Spleen (tissue), 11 donors: Measurements from ENCODE around the gene PON1. TPM values are rescaled to one million over a fixed set of nuclear protein-coding genes. Genes with fewer than 3 reads are reported as not detected.

ENCODE experiments used
- DNase-seq: peaks from one replicate; pipeline ENCODE4 v3.0.0-alpha.2; 2020
- H3K27ac ChIP-seq, 8 donors: fragments of 200-600 bp; sonication (generic) in 7 of 8; 1 replicate in 4 of 8; 2 replicates in 4 of 8; pipeline versions ENCODE4 v1.5.0 to v1.8.0; 2016 to 2021; ENCODE audit warnings: inconsistent platforms in 4 of 8, mild to moderate bottlenecking in 4 of 8, moderate library complexity in 1 of 8
- H3K27me3 ChIP-seq, 7 donors: fragments of 200-600 bp; sonication (generic) in 6 of 7; replicated peaks in 1 of 7; 1 replicate in 4 of 7; 2 replicates in 3 of 7; pipeline versions ENCODE4 v1.5.0 to v1.8.0; 2016 to 2021; ENCODE audit warnings: inconsistent platforms in 3 of 7, mild to moderate bottlenecking in 1 of 7
- H3K36me3 ChIP-seq, 6 donors: fragments of 200-600 bp; sonication (generic) in 5 of 6; 1 replicate in 4 of 6; 2 replicates in 2 of 6; pipeline versions ENCODE4 v1.5.0 to v1.8.0; 2016 to 2021; ENCODE audit warnings: inconsistent platforms in 2 of 6
- H3K4me1 ChIP-seq, 6 donors: fragments of 200-600 bp; sonication (generic) in 5 of 6; 1 replicate in 3 of 6; 2 replicates in 3 of 6; pipeline versions ENCODE4 v1.5.0 to v1.8.0; 2016 to 2021; ENCODE audit warnings: inconsistent platforms in 3 of 6
- H3K4me3 ChIP-seq, 8 donors: fragments of 200-600 bp; sonication (generic) in 7 of 8; 1 replicate in 4 of 8; 2 replicates in 4 of 8; pipeline versions ENCODE4 v1.5.0 to v1.8.0; 2016 to 2021; ENCODE audit warnings: inconsistent platforms in 4 of 8, mild to moderate bottlenecking in 4 of 8, moderate library complexity in 2 of 8
- H3K9me3 ChIP-seq, 8 donors: fragments of 200-600 bp; sonication (generic) in 7 of 8; 1 replicate in 4 of 8; 2 replicates in 4 of 8; pipeline versions ENCODE4 v1.5.0 to v1.8.0; 2016 to 2021; ENCODE audit warnings: inconsistent platforms in 4 of 8
- POLR2A ChIP-seq, 3 donors: fragments of 450-650 bp; IDR thresholded peaks; one replicate each; pipeline ENCODE4 v1.5.1; 2017; ENCODE audit warnings: antibody characterized with exemption in 3 of 3, mild to moderate bottlenecking in 1 of 3
- POLR2AphosphoS5 ChIP-seq, 3 donors: sonication (generic); formaldehyde crosslinking; IDR thresholded peaks; one replicate each; pipeline ENCODE4 v1.5.1; 2017; ENCODE audit warnings: antibody characterized with exemption in 3 of 3
- WGBS, 5 donors: extraction: QIAGEN DNeasy Blood & Tissue Kit in 3 of 5; methylation state at CpG; one replicate each; pipeline versions ENCODE4 v1.1.5 to v1.1.7; 2013 to 2018; 5-methylcytosine and 5-hydroxymethylcytosine counted together
- intact Hi-C: fragments of 100-400 bp; cut with DNase I; formaldehyde crosslinking; loops from one replicate; pipeline ENCODE4 v1.15.0; 2023; ENCODE audit warnings: low total_unique reads
- polyA plus RNA-seq, 3 donors: library from polyadenylated mRNA; stranded (reverse); fragments of 200-250 nt; gene quantifications; one replicate each; pipeline ENCODE4 v1.2.1, GENCODE V29; 2013
- total RNA-seq, 7 donors: library from RNA; depleted of rRNA in 3 of 7; stranded (reverse); fragments of >200 nt in 3 of 7; fragmentation: NEBNext Ultra II Directional in 4 of 7; extraction: Animal tissue kit (Norgen Biotek cat#: 25700) in 4 of 7; gene quantifications; one replicate each; pipeline versions ENCODE4 v1.1.0 to v1.2.1, GENCODE V29; 2016 to 2021
- TF ChIP-seq, protein P1 (sequence below), 11 experiments: fragments of 200-600 bp in 7 of 11; fragments of 450-650 bp in 4 of 11; sonication (generic) in 4 of 11; IDR thresholded peaks in 8 of 11; conservative IDR thresholded peaks in 3 of 11; 1 replicate in 7 of 11; 2 replicates in 4 of 11; pipeline versions ENCODE4 v1.4.0 to v1.8.0; 2016 to 2021; ENCODE audit warnings: antibody characterized with exemption in 11 of 11, inconsistent platforms in 4 of 11, mild to moderate bottlenecking in 1 of 11
- donor health status: healthy with polysubstance abuse.
- donor health status: DM: no; HTN: no; CAD: no; lungs with moderate emphysema.
- donor health status: DM: no; HTN: no; CAD: no.
- donor health status: Bipolar disorder and iron deficiency.
- donor health status: healthy.
- donor health status: DM: no; HTN: no; CAD: no.
- donor health status: DM: yes; HTN: yes; CAD: no.

The PON1 gene
- total and polyA plus RNA-seq, 10 donors, result 0.13 TPM; not detected in 9

GRCh38 chr7:95304990-95305389 lies 19.3 kb downstream of the PON1 start:
- H3K27me3 ChIP-seq, result no peaks in the 10 kb centered on the region
- no peaks in the 10 kb centered on the region for H3K9me3 ChIP-seq
- 64 to 76% (median 67%) methylated on average over 7 of the region's 7 CpGs for WGBS, 5 donors
- intact Hi-C loops, result no loop called here
- no peaks in the 10 kb centered on the region for H3K4me1 ChIP-seq
- TF ChIP-seq POLR2A (IDR thresholded peaks at IDR 0.05) (no peak), POLR2AphosphoS5 (IDR thresholded peaks at IDR 0.05) (no peak)
- TF ChIP-seq, protein P1, sequence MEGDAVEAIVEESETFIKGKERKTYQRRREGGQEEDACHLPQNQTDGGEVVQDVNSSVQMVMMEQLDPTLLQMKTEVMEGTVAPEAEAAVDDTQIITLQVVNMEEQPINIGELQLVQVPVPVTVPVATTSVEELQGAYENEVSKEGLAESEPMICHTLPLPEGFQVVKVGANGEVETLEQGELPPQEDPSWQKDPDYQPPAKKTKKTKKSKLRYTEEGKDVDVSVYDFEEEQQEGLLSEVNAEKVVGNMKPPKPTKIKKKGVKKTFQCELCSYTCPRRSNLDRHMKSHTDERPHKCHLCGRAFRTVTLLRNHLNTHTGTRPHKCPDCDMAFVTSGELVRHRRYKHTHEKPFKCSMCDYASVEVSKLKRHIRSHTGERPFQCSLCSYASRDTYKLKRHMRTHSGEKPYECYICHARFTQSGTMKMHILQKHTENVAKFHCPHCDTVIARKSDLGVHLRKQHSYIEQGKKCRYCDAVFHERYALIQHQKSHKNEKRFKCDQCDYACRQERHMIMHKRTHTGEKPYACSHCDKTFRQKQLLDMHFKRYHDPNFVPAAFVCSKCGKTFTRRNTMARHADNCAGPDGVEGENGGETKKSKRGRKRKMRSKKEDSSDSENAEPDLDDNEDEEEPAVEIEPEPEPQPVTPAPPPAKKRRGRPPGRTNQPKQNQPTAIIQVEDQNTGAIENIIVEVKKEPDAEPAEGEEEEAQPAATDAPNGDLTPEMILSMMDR (IDR thresholded peaks at IDR 0.05 in 8 of 11, conservative IDR thresholded peaks at IDR 0.05 in 3 of 11), result no peak
- H3K4me3 ChIP-seq, result no peak overlapping the region
- DNase-seq, result no peak
- no peaks in the 10 kb centered on the region for H3K36me3 ChIP-seq
- H3K27ac ChIP-seq, result no peak overlapping the region

- no peaks in the 10 kb centered on the region for H3K36me3 ChIP-seq
- no peak for DNase-seq
- TF ChIP-seq POLR2A (IDR thresholded peaks at IDR 0.05) (no peak), POLR2AphosphoS5 (IDR thresholded peaks at IDR 0.05) (no peak)
- TF ChIP-seq, protein P1 (IDR thresholded peaks at IDR 0.05 in 8 of 11, conservative IDR thresholded peaks at IDR 0.05 in 3 of 11), result no peak
- WGBS, 5 donors, result 71 to 88% (median 75%) methylated on average over 9 of the region's 9 CpGs
- H3K27ac ChIP-seq, result no peak overlapping the region
- intact Hi-C loops, result no loop called here
- no peaks in the 10 kb centered on the region for H3K27me3 ChIP-seq
- no peaks in the 10 kb centered on the region for H3K9me3 ChIP-seq
- no peak overlapping the region for H3K4me3 ChIP-seq
- no peaks in the 10 kb centered on the region for H3K4me1 ChIP-seq
Observed at GRCh38 chr7:95303013-95303905, 21.1 kb downstream of the PON1 start.

DNA sequence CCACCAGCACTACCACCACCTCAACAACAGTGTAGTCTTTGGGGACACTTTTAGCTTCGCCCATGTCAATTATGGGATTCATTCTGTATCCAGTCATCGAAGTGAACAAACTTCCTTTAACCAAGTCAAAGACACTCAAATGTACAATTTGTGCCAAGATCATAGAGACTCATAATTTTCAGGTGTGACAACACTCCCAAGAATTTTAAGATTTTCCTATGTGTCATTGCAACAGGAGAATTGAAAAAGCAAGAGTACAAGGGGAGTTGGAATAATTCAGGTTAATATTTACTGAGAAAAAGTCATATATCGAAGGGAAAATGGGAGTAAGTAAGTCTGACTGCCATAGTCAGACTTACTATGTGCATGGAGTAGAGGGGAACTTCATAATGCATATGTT lies 26.2 kb downstream of the PON1 start:
- intact Hi-C loops, result no loop called here
- no peak overlapping the region for H3K27ac ChIP-seq
- TF ChIP-seq, protein P1 (IDR thresholded peaks at IDR 0.05 in 8 of 11, conservative IDR thresholded peaks at IDR 0.05 in 3 of 11), result no peak
- no peak for TF ChIP-seq POLR2A (IDR thresholded peaks at IDR 0.05)
- TF ChIP-seq POLR2AphosphoS5 (IDR thresholded peaks at IDR 0.05), result no peak
- no peak overlapping the region for H3K4me3 ChIP-seq
- H3K36me3 ChIP-seq, result no peaks in the 10 kb centered on the region
- H3K27me3 ChIP-seq, result no peaks in the 10 kb centered on the region
- no peaks in the 10 kb centered on the region for H3K9me3 ChIP-seq
- DNase-seq, result no peak
- no peaks in the 10 kb centered on the region for H3K4me1 ChIP-seq
- 86 to 95% (median 91%) methylated on average over 3 of the region's 3 CpGs for WGBS, 5 donors

GRCh38 chr7:95297041-95297440 lies 27.3 kb downstream of the PON1 start:
- Histone ChIP-seq H3K27ac (no peak overlapping the region), H3K4me3 (no peak overlapping the region), H3K9me3 (no peaks in the 10 kb centered on the region), H3K27me3 (no peaks in the 10 kb centered on the region), H3K4me1 (no peaks in the 10 kb centered on the region), H3K36me3 (no peaks in the 10 kb centered on the region)
- intact Hi-C loops, result no loop called here
- no peak for DNase-seq
- 74 to 97% (median 89%) methylated on average over 1 of the region's 1 CpG for WGBS, 5 donors
- TF ChIP-seq, protein P1 (IDR thresholded peaks at IDR 0.05 in 8 of 11, conservative IDR thresholded peaks at IDR 0.05 in 3 of 11), result no peak
- TF ChIP-seq POLR2AphosphoS5 (IDR thresholded peaks at IDR 0.05), result no peak
- no peak for TF ChIP-seq POLR2A (IDR thresholded peaks at IDR 0.05)
